ENCODE measurements around the gene PIK3C3. TPM values are rescaled to one million over a fixed set of nuclear protein-coding genes. Genes with fewer than 3 reads are reported as not detected.

The PIK3C3 gene
- total and polyA plus RNA-seq, 11 donors = 9.5 to 44.3 (median 28.2) TPM

GRCh38 chr18:42038936-42039335, 83.9 kb downstream of the PIK3C3 start:
- intact Hi-C loops (cut with DNase I) = no loop called here

DNA sequence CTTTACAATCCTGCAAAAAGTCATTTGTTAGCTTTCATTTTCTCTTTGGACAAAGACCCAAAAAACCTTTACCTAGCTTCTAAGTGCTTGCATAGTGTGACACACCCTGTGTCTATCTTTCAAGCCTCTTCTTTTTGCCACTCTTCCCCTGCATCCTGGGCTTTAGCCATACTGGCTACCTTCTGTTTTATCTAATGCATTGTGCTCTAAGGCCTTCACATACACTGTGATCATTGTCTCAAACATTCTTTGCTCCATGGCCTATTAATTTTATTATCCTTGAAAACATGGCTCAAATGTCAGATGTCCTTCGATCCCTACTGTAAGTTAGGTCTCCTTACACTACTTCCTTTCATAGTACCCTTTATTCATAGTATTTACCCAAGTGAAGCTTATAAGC, 84.4 kb downstream of the PIK3C3 start:
- no peak for DNase-seq
- Histone ChIP-seq H3K27me3 (no peaks in the 10 kb centered on the region), H3K4me3 (no peak overlapping the region), H3K9me3 (no peaks in the 10 kb centered on the region), H3K27ac (no peak overlapping the region), H3K4me1 (no peaks in the 10 kb centered on the region), H3K36me3 (peaks cover 0 to 100% (median 94%) of the 10 kb centered on the region in 9 donors)
- 93 to 100% (median 97%) methylated on average over 1 of the region's 1 CpG for WGBS, 4 donors
- intact Hi-C loops (cut with DNase I) = no loop called here
- ATAC-seq = no peak
- TF ChIP-seq, protein P1, sequence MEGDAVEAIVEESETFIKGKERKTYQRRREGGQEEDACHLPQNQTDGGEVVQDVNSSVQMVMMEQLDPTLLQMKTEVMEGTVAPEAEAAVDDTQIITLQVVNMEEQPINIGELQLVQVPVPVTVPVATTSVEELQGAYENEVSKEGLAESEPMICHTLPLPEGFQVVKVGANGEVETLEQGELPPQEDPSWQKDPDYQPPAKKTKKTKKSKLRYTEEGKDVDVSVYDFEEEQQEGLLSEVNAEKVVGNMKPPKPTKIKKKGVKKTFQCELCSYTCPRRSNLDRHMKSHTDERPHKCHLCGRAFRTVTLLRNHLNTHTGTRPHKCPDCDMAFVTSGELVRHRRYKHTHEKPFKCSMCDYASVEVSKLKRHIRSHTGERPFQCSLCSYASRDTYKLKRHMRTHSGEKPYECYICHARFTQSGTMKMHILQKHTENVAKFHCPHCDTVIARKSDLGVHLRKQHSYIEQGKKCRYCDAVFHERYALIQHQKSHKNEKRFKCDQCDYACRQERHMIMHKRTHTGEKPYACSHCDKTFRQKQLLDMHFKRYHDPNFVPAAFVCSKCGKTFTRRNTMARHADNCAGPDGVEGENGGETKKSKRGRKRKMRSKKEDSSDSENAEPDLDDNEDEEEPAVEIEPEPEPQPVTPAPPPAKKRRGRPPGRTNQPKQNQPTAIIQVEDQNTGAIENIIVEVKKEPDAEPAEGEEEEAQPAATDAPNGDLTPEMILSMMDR (IDR thresholded peaks at IDR 0.05) = no peak

More at GRCh38 chr18:42038936-42039335, 83.9 kb downstream of the PIK3C3 start:
- TF ChIP-seq, protein P1 (IDR thresholded peaks at IDR 0.05) = no peak
- TF ChIP-seq POLR2A (IDR thresholded peaks at IDR 0.05) = no peak
- H3K36me3 ChIP-seq = peaks cover 0 to 100% (median 96%) of the 10 kb centered on the region in 9 donors
- no peak overlapping the region for H3K27ac ChIP-seq
- DNase-seq = no peak
- no peaks in the 10 kb centered on the region for H3K27me3 ChIP-seq
- ATAC-seq = no peak
- H3K4me3 ChIP-seq = no peak overlapping the region
- 57 to 71% (median 62%) methylated on average over 1 of the region's 1 CpG for WGBS, 4 donors
- H3K4me1 ChIP-seq = no peaks in the 10 kb centered on the region
- H3K9me3 ChIP-seq = no peaks in the 10 kb centered on the region

DNA sequence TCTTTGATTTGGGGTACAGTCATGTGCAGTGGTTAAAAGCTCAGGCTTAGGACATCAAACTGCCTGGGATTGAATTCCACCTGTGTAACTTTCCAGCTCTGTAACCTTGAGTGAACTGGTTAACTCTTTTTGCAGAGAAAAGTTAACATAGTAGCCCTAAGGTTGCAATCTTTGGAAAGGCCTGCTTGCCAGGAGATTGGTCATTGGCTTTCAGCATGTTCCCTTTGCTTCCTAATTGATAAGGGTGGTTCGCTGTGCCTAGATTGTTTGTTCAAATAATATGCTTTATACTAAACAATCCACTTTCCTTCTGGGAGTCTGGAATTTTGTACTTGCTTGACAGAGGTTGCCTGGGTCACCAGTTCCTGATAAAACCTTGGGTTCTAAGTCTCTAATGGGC, 86.8 kb downstream of the PIK3C3 start:
- H3K4me3 ChIP-seq = no peak overlapping the region
- H3K27ac ChIP-seq = no peak overlapping the region
- no peaks in the 10 kb centered on the region for H3K27me3 ChIP-seq
- H3K9me3 ChIP-seq = no peaks in the 10 kb centered on the region
- DNase-seq (no peak), ATAC-seq (no peak)
- peaks cover 0 to 99% (median 91%) of the 10 kb centered on the region in 9 donors for H3K36me3 ChIP-seq
- intact Hi-C loops (cut with DNase I) = loop anchor here in 1 of 10 donors (10.0 kb wide), 1 partner anchor 77 kb away; no protein-coding TSS in a partner anchor
- H3K4me1 ChIP-seq = no peaks in the 10 kb centered on the region
- WGBS, 4 donors = 61 to 90% (median 77%) methylated on average over 1 of the region's 1 CpG
- TF ChIP-seq, protein P1 (IDR thresholded peaks at IDR 0.05) = no peak
- no peak for TF ChIP-seq POLR2A (IDR thresholded peaks at IDR 0.05)

DNA sequence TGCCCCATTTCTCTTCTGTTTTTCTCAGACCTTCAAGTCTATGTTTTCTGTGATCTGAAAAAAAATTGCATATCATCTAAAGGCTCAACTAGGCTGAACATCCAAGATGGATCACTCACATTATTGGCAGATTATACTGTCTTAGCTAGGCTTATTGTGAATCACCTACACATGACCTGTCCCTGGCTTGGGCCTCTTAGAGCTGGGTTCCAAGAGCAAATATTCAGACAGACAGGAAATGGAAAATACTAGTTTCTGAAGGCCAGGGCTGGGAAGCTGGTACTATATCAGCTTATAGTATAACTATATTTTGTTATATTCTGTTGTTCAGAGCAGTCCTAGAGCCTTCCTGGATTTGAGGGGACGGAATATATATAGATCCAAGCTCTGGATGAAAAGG, 90.3 kb downstream of the PIK3C3 start:
- no peaks in the 10 kb centered on the region for H3K9me3 ChIP-seq
- H3K4me1 ChIP-seq = peaks cover 0 to 6% (median 0%) of the 10 kb centered on the region in 12 donors
- H3K27ac ChIP-seq = no peak overlapping the region
- ATAC-seq (no peak), DNase-seq (no peak)
- H3K4me3 ChIP-seq = no peak overlapping the region
- H3K27me3 ChIP-seq = no peaks in the 10 kb centered on the region
- TF ChIP-seq, protein P1 (IDR thresholded peaks at IDR 0.05) = no peak
- TF ChIP-seq POLR2A (IDR thresholded peaks at IDR 0.05) = no peak
- 91 to 100% (median 97%) methylated on average over 1 of the region's 1 CpG for WGBS, 4 donors
- intact Hi-C loops (cut with DNase I) = loop anchor here in 1 of 10 donors (10.0 kb wide), 1 partner anchor 81 kb away; no protein-coding TSS in a partner anchor
- peaks cover 0 to 98% (median 71%) of the 10 kb centered on the region in 9 donors for H3K36me3 ChIP-seq

All from heart left ventricle (tissue), 16 donors.